Stimulated activated naive CD4-positive, alpha-beta T cell treated with Interleukin-2 at 50 U/mL for 16 hours (primary cell): Measurements from ENCODE around the gene TMX4.
"Not testable (repeated sequence)": the region's sequence is repeated elsewhere in the genome, so short reads cannot be mapped to it uniquely, and the experiment has no call there.

ENCODE experiments used
- DNase-seq: peaks from one replicate; lab custom pipeline; 2025; lab: John Stamatoyannopoulos, UW

The TMX4 gene

DNA sequence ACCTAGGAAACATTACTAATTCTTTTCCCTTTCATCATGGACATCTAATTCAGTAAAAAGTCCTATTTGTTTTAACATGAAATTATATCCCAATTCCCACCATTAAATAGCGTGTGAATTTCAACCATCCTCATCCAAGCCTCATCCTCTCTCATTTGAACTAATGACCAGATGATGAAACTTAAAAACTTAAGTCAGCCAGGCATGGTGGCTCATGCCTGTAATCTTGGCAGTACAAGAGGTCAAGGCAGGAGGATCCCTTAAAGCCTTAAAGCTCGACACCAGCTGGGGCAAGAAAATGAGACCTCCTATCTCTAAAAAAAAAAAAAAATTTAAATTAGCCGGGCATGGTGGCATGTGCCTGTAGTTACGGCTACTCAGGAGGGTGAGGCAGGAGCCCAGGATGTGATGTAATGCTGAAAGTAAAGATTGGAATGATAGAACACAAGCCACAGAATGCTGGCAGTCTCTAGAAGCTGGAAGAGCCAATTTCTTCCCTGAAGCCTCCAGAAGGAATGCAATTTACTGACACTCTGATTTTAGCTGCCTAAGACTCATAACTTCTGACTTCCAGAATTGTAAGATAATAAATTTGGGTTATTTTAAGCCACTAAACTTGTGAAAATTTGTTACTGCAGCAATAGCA lies 52.2 kb downstream of the TMX4 start:
- no peak for DNase-seq

DNA sequence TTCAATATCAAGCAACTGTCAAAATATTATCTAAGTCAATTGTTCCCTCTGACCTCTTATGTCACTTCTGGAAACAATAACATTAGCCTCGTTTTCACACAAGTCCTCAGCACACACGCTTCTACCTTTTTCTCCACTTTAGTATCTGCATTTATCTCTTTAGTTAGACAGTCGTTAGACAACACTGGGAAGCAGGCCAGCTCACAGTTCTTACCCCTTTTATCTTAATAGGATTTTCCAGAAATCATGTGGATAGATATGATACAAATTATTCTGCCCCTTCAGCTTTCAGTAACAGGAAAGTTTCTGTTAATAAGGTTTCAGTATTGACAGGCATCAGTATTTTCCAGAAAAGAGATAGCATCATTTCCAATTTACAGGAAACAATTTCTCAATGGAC lies 53.4 kb downstream of the TMX4 start:
- no peak for DNase-seq

GRCh38 chr20:7959484-7959883 lies 60.1 kb downstream of the TMX4 start:
- DNase-seq: no peak

DNA sequence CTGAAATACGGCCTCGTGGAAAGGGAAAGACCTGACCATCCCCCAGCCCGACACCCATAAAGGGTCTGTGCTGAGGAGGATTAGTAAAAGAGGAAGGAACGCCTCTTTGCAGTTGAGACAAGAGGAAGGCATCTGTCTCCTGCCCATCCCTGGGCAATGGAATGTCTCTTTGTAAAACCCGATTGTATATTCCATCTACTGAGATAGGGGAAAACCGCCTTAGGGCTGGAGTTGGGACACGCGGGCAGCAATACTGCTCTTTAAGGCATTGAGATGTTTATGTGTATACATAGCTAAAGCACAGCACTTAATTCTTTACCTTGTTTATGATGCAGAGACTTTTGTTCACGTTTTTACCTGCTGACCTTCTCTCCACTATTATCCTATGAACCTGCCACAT lies 63.0 kb downstream of the TMX4 start:
- not testable (repeated sequence) for DNase-seq

DNA sequence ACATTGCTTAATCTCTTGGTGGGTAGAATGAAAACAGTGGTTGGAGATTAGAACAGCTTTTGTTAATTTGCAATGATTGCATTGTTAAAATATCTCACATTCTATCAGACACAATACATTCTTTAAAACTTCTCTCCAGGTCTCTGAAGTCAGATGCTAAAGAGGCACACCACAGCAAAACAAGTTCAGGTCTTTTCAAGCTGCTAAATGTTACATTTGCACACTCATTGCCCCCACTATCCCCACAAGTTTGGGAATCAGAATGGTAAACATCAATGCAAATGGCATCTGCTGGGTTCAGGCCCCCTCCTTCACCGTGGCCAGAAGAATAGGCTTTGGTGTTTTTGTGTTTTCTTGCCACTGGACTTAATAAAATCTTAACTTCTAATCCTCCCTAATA lies 69.2 kb downstream of the TMX4 start:
- no peak for DNase-seq

- DNase-seq: no peak
Measured at GRCh38 chr20:7943891-7944290, 75.7 kb downstream of the TMX4 start.

DNA sequence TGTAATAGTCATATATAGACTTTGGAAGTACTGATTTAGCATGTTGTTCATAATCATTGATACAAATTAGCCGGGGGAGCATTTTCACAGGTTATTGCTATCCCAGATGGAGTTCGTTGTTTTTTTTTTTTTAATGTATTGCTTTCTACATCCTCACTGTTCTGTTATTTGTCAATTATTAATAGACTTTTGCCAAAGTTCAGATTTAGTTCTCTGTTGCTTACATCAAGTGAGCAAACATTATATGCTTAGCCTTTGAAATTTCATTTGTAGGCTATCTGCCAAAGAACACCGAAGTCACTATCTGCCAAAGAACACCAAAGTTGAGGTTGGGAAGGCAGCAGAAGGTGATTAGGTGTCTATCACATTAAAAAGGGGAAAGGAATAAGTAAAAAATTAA lies 79.2 kb downstream of the TMX4 start, which contains the start of gene HAO1:
Gene HAO1, minus strand, starts transcription at position 118 of the 400 bp plus-strand sequence. Its CDS starts 36 bp downstream, at position 82.
- DNase-seq: no peak

DNA sequence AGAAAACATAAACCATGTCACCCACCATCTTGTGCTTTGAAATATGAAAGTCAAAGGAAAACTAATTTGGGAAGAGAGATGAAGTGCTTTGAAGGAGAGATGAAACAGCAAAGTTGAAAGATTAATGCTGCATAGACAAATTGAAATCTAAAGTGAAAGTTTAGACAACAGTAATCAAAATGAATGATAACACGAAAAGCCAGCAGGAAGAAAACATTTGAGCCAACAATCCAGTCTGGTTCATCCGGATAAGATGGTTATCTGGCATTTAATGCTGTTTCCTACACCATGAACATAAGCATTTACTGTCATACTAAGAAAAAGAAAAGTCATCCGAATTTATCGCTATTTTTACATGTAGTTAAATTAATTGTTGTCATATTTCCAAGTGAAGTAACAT lies 79.9 kb downstream of the TMX4 start:
- no peak for DNase-seq

GRCh38 chr20:7938058-7938457 lies 81.5 kb downstream of the TMX4 start:
- DNase-seq: no peak

DNA sequence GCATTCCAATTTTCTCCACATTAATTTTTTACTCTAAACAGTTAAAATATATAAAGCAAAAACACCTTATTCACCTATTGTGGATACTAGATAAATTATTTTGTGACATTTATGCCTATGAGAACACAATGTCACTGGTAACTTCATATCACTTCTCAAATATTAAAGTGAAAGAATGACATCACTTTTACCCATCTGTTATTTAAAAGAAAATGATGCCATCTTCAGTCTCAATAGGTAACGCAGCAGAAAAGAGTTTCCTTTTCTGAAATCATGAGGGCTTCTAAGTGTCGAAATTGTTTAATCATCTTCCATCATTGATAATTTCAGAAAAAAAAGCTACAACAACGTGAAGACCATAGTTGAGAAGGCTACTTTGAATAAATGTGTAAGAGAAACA lies 82.2 kb downstream of the TMX4 start:
- no peak for DNase-seq

- DNase-seq: no peak
Measured at GRCh38 chr20:7935027-7935551, 84.5 kb downstream of the TMX4 start.

DNA sequence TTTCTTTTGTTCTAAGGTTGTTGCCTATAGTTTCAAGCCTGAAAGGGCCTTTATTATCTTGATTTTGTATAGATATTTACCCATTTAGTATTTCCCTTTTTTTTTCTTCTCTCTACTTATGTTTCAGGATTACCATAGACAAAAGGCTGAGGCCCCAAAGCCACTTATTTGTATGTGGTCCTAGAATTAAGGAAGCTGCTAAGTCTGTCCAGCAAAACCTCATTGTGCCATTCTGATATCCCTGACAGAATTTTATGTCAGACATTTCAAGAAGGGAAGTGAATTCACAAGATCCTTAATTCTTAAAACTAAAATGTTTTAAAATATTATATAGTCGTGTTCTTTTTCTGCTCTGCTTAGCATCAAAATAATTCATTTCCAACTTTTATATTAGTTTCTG lies 86.2 kb downstream of the TMX4 start:
- DNase-seq: no peak

DNA sequence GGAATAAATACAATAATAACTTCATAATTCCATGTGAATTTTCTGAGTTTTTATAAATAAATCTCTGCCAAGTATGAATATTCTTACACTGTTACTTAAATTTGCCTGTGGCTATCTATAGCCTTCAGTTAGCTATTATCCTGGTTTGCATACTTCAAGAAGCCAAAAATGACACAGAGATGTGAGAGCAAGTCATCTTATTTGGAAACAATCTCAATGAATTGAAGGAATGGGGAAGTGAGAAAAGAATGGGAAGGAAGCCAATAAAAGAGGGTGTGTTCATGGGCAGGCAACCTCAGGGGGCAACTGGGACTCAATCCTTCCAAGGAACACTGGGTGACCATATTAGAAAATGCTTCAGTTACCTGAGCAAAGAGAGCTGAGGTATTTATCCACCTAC lies 89.2 kb downstream of the TMX4 start:
- no peak for DNase-seq
